Activated CD8-positive, alpha-beta memory T cell treated with anti-CD3 and anti-CD28 coated beads for 36 hours (primary cell): ENCODE measurements around the gene YKT6. TPM values are rescaled to one million over a fixed set of nuclear protein-coding genes. Genes with fewer than 3 reads are reported as not detected.

Experiments used
- CTCF ChIA-PET: fragments of 350-600 bp; sonication (Branson Sonifier 250); formaldehyde crosslinking; loops from one replicate; lab custom pipeline; 2021; ENCODE audit warnings: antibody characterized with exemption; lab: Charles Lee
- POLR2A ChIA-PET: fragments of 350-600 bp; sonication (Branson Sonifier 250); formaldehyde crosslinking; loops from one replicate; lab custom pipeline; 2021; ENCODE audit warnings: antibody characterized with exemption; lab: Charles Lee
- total RNA-seq, 2 experiments: library from RNA; stranded (reverse); gene quantifications; one replicate each; pipeline ENCODE4 v1.2.3, GENCODE V29; 2021

The YKT6 gene
- total RNA-seq, 2 experiments from 2014 or later: 81.0 to 83.9 TPM

- CTCF ChIA-PET: no interaction called here
- POLR2A ChIA-PET: no interaction called here
Measured at GRCh38 chr7:44213206-44213876, 12.6 kb downstream of the YKT6 start.

- POLR2A ChIA-PET: no interaction called here
- CTCF ChIA-PET: interaction anchor here (0.8 kb wide), 1 partner anchor 360 kb away, joined by 3 read pairs; the partner anchor contains the start of gene DDX56
Measured at GRCh38 chr7:44213877-44214388, 13.2 kb downstream of the YKT6 start.

- ChIA-PET CTCF (no interaction called here), POLR2A (no interaction called here)
Measured at GRCh38 chr7:44215531-44215930, 14.8 kb downstream of the YKT6 start.

DNA sequence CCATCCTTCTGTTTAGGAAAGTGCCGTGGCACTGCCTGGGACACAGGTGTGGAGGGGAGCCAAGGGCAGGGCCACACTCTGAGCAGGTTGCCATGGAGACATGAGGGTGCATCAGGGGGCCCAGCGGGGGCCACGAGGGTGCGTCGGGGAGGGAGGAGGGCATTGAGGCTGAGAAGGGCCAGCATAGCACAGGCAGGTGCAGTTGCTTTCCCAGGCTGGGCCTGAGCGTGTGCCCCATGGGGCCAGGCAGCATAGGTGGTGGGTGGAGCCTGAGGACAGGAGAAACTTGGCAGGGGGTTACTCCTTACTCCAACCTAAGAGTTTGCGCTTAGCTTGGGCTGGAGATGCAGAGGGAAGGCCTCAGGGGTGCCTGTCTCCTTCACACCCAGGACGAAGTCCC lies 15.2 kb downstream of the YKT6 start:
- ChIA-PET CTCF (no interaction called here), POLR2A (no interaction called here)

GRCh38 chr7:44216521-44217222 lies 15.9 kb downstream of the YKT6 start:
- ChIA-PET POLR2A (no interaction called here), CTCF (no interaction called here)

GRCh38 chr7:44217223-44217714 lies 16.5 kb downstream of the YKT6 start:
- CTCF ChIA-PET: no interaction called here
- POLR2A ChIA-PET: no interaction called here

- POLR2A ChIA-PET: interaction anchor here (0.7 kb wide), 1 partner anchor 48 kb away, joined by 3 read pairs; no protein-coding TSS in a partner anchor
- CTCF ChIA-PET: no interaction called here
Measured at GRCh38 chr7:44217852-44218402, 17.1 kb downstream of the YKT6 start.

- POLR2A ChIA-PET: interaction anchor here (0.7 kb wide), 1 partner anchor 47 kb away, joined by 3 read pairs; no protein-coding TSS in a partner anchor
- CTCF ChIA-PET: interaction anchor here (0.7 kb wide), 1 partner anchor 99 kb away, joined by 4 read pairs; no protein-coding TSS in a partner anchor
Measured at GRCh38 chr7:44218418-44219201, 17.8 kb downstream of the YKT6 start.

- ChIA-PET POLR2A (interaction anchor here (0.5 kb wide), 1 partner anchor 21 kb away, joined by 3 read pairs; no protein-coding TSS in a partner anchor), CTCF (interaction anchor here (0.7 kb wide), 1 partner anchor 98 kb away, joined by 4 read pairs; no protein-coding TSS in a partner anchor)
Measured at GRCh38 chr7:44219371-44220045, 18.7 kb downstream of the YKT6 start.

DNA sequence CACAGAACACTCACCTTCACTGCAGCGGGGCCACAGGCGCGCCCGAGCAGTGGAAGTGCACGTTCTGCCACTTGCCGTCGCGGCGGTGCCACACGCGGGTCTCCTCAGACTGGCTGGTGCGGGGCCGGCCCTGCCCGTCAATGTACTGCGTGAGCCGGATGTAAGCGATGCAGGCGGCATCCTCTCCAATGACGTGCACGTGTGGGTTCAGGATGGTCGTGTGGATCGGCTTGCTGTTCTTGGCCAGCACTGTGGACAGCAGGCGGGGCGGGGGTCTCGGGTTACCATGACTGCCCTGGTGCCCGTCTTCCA lies 19.2 kb downstream of the YKT6 start:
- CTCF ChIA-PET: no interaction called here
- POLR2A ChIA-PET: no interaction called here

GRCh38 chr7:44220358-44221112 lies 19.8 kb downstream of the YKT6 start:
- POLR2A ChIA-PET: no interaction called here
- CTCF ChIA-PET: no interaction called here

GRCh38 chr7:44221231-44221791 lies 20.5 kb downstream of the YKT6 start:
- CTCF ChIA-PET: no interaction called here
- POLR2A ChIA-PET: no interaction called here

- CTCF ChIA-PET: no interaction called here
Measured at GRCh38 chr7:44222074-44222473, 21.3 kb downstream of the YKT6 start.

GRCh38 chr7:44222776-44223261 lies 22.0 kb downstream of the YKT6 start:
- ChIA-PET POLR2A (no interaction called here), CTCF (no interaction called here)

More at GRCh38 chr7:44222074-44222473, 21.3 kb downstream of the YKT6 start:
- POLR2A ChIA-PET: no interaction called here

DNA sequence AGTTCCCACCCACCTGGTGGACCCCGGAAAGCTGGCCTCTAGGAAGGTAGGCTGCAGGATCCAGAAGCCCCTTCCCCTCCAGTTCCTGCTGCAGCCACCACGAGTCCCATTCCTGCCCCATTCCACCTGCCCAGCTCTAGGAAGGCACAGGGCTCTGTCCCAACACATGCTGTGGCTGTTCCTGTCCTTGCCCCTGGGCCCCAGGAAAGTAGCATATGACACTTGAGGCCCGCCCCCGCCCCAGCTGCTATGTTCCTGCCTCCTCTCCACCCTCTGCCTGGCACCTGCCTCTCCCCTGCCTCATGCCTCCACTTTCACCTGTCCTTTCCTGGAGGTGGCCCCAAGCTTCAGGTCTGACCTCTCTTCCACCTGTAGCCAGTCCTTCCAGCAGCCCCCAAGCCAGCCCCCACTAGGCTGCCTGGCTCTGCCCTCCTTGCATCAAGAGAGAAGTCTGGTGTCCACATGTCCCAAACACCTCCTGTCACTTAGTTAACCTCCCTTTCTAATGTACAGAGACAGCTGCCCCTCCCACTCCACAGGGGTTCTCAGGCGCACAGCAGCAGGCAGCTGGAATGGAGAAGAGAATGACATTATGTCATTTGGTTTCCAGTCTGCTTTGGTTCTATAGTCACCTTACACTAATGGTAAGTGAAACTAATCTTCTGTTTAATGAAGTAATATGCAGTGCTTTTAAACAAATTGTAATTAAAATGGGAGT lies 22.7 kb downstream of the YKT6 start:
- ChIA-PET POLR2A (no interaction called here), CTCF (no interaction called here)

DNA sequence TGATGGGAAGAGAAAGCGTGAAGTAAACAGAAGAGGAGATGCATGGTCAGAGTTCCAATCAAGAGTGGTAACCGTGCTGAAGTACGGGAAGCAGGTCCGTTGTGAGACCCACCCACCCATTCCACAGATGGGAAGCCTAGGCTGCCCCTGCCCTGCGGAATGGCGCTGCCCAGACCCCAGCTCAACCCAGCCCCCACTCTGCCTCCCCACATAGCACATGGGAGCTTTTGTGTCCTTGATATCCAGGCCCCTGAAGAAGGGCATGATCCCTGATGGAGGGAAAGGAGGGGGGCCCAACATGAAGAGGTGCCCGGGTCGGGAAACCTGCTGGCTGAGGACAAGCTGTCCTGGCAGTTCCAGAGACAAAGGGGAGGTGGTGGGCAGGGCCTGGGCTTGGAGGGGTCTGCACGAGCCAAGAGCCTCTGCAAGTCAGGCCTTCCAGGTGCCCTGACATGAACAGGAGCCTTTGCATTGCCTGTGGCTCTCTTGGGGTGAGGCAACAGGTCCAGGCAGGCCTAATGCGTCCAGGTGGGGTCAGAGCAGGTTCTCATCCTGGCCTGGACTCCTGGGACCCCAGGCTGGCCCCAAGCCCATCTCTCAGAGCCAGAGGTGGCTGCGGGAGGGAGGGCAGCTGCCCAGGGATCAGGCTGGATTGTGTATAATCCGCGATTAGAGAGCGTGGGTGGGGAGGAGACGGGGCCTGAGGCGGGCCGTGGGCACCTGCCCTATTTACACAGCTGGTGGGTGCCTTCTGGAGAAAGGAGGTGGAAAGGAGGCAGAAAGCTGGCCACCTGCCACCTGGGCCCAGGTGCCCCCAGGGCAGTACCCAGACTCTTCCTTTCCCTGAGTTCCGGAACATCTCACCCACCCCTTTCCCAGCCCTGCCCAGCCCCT lies 23.5 kb downstream of the YKT6 start:
- ChIA-PET CTCF (interaction anchor here (1.2 kb wide), 1 partner anchor 17 kb away, joined by 4 read pairs; no protein-coding TSS in a partner anchor), POLR2A (no interaction called here)
